Nephron progenitor cell (in vitro differentiated cells): ENCODE measurements around the gene BBS2.

Source experiments
- DNase-seq: peaks from one replicate; pipeline ENCODE4 v3.0.0; 2021
- H3K27ac Mint-ChIP-seq: 2 replicates; pipeline ENCODE4 v1.8.0; 2021; ENCODE audit warnings: mild to moderate bottlenecking, moderate library complexity, mixed read lengths
- H3K27me3 Mint-ChIP-seq: 2 replicates; pipeline ENCODE4 v1.8.0; 2021; ENCODE audit warnings: mild to moderate bottlenecking, low read depth, mixed read lengths; ENCODE audit not compliant: poor library complexity
- H3K36me3 Mint-ChIP-seq: 2 replicates; pipeline ENCODE4 v1.8.0; 2021; ENCODE audit warnings: low read depth, mixed read lengths
- H3K4me1 Mint-ChIP-seq: 2 replicates; pipeline ENCODE4 v1.8.0; 2021; ENCODE audit warnings: mixed read lengths
- H3K4me3 Mint-ChIP-seq: 2 replicates; pipeline ENCODE4 v1.8.0; 2021; ENCODE audit warnings: mild to moderate bottlenecking, moderate library complexity, mixed read lengths
- H3K9me3 Mint-ChIP-seq: 2 replicates; pipeline ENCODE4 v1.8.0; 2021; ENCODE audit warnings: mild to moderate bottlenecking, moderate library complexity, mixed read lengths
- TF ChIP-seq, protein P1 (sequence below): fragments of 200-600 bp; sonication (generic); IDR thresholded peaks from 2 replicates; pipeline ENCODE4 v1.5.0; 2021; ENCODE audit warnings: antibody characterized with exemption

The BBS2 gene

DNA sequence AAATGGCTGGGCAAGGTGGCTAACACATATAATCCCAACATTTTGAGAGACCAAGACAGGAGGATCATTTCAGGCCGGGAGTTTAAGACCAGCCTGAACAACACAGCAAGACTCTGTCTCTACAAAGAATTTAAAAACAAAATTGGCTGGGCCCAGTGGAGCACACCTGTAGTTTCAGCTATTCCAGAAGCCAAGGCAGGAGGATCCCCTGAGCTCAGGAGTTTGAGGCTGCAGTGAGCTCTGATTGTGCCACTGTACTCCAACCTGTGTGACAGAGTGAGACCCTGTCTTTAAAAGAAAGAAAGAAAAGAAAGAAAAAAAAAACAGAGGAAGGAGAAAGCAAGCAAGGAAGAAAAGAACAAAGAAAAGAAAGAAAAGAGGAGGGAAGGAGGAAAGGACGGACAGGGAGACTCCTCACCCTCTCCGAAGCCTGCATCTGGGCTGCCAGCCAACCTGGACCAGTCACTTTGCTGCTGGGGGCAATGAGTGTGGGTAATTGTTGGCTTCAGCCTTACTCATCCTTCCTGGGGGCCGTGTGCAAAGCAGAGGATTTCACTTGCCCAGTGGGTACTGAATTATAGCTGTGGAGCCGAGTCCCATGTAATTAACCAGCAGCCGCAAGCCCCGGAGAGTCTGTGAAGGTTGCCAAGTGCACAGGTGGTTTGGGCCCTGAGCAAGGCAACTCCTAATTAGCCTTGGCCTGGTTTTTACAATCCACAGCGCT, 38.4 kb upstream of the BBS2 start:
- Mint-ChIP-seq H3K4me1 (peaks cover 10% of the 10 kb centered on the region), H3K27me3 (peaks cover 35% of the 10 kb centered on the region), H3K36me3 (no peaks in the 10 kb centered on the region), H3K9me3 (no peaks in the 10 kb centered on the region), H3K4me3 (no peak overlapping the region), H3K27ac (no peak overlapping the region)
- DNase-seq = no peak
- TF ChIP-seq, protein P1, sequence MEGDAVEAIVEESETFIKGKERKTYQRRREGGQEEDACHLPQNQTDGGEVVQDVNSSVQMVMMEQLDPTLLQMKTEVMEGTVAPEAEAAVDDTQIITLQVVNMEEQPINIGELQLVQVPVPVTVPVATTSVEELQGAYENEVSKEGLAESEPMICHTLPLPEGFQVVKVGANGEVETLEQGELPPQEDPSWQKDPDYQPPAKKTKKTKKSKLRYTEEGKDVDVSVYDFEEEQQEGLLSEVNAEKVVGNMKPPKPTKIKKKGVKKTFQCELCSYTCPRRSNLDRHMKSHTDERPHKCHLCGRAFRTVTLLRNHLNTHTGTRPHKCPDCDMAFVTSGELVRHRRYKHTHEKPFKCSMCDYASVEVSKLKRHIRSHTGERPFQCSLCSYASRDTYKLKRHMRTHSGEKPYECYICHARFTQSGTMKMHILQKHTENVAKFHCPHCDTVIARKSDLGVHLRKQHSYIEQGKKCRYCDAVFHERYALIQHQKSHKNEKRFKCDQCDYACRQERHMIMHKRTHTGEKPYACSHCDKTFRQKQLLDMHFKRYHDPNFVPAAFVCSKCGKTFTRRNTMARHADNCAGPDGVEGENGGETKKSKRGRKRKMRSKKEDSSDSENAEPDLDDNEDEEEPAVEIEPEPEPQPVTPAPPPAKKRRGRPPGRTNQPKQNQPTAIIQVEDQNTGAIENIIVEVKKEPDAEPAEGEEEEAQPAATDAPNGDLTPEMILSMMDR = no peak

DNA sequence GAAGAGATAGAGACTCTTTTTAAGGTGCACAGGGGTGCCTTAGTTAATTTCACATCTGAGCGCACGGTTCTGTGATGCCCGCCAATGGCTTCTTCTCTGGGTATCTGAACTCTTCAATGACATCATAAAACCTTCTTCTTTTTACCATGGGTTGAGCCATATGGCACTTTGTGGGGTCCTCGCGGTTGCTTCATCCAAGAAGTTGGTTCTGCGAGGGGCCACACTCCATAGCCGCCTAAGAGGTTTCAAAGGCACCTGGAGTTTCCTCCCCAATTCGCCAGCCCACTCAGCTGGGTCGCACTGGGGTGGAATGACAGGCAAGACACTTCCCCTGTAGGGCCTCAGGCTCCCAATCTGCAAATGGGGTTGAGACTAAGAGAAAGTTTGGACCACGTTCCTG, 34.6 kb upstream of the BBS2 start:
- no peak for DNase-seq
- no peaks in the 10 kb centered on the region for H3K36me3 Mint-ChIP-seq
- H3K4me1 Mint-ChIP-seq = peaks cover 10% of the 10 kb centered on the region
- peaks cover 24% of the 10 kb centered on the region for H3K27me3 Mint-ChIP-seq
- no peak overlapping the region for H3K4me3 Mint-ChIP-seq
- H3K9me3 Mint-ChIP-seq = no peaks in the 10 kb centered on the region
- TF ChIP-seq, protein P1 = no peak
- H3K27ac Mint-ChIP-seq = no peak overlapping the region

DNA sequence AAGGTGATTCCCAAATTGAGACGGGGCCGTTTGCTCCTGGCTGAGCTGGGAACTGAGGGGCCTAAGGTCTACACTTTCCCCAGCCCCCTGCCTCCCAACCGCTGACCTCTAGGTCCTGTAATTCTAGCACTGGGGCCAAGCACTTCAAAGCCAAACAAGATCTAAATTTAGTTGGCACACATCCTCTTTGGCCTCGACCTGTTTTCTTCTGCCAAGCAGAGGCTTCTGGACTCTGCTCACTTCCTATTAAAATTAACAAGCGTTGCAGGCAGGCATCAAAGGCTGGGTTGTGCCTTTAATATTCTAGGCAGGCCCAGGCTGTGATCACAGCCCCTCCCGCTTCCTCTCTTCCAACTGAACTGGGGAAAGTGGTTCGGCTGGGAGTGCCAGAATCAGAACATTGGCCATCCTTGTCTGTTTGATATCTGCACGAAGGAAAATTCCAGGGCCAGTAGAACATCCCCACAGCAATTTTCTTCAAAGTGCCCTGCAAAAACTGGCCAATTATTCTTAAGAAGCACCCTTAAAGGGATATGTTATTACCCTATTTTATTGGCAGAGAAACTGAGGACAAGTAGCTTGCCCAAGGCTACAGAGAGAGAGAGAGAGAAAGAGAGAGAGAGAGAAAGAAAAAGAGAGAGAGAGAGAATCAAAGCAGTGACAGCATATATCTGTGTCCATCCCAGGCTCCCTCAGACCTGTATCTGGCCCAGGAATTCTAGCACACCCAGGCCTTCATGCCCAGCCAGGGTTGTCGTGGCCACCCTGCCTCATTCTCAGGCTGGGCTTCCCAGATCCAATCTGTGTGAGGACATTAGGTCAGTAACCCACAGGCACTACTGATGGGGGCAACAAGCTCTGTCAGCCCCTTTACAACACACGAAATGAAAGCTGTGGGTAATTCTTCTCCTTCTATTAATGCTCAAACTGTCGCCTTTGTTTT, 32.2 kb upstream of the BBS2 start:
- Mint-ChIP-seq H3K4me3 (no peak overlapping the region), H3K9me3 (no peaks in the 10 kb centered on the region), H3K27ac (no peak overlapping the region), H3K27me3 (peaks cover 23% of the 10 kb centered on the region), H3K36me3 (no peaks in the 10 kb centered on the region), H3K4me1 (peaks cover 25% of the 10 kb centered on the region)
- DNase-seq = no peak
- TF ChIP-seq, protein P1 = no peak

DNA sequence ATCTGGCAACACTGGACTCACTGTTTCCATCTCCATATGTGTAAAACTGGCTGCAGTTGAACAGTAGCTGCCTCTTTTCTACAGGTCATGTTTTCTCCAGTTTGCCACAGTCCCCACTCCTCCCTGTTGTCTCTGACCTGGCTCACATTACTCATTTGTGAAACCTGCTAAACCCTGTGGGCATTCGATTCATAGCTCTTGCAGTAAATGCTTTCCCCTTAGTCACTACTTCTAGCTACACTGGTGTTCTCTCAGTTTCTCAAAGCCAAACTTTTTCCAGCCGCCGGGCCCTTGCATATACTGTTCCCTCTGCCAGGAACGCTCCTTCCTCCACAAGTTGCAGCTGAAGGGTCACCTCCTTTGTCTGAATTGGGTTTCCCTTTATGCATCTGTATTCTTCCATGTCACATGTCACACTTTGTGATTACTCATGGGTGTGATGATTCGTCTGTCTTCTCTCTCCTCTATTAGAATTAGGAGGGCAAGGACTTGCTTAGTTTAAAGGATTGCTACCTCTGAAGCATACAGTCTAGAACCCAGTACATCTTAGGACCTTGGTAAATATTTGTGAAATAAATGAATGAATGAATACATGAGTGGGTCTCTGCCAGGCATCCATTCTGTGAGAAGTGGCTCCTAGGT, 30.0 kb upstream of the BBS2 start:
- DNase-seq = no peak
- Mint-ChIP-seq H3K27me3 (peaks cover 9% of the 10 kb centered on the region), H3K9me3 (no peaks in the 10 kb centered on the region), H3K4me1 (peaks cover 26% of the 10 kb centered on the region), H3K4me3 (no peak overlapping the region), H3K36me3 (no peaks in the 10 kb centered on the region), H3K27ac (no peak overlapping the region)
- TF ChIP-seq, protein P1 = no peak

DNA sequence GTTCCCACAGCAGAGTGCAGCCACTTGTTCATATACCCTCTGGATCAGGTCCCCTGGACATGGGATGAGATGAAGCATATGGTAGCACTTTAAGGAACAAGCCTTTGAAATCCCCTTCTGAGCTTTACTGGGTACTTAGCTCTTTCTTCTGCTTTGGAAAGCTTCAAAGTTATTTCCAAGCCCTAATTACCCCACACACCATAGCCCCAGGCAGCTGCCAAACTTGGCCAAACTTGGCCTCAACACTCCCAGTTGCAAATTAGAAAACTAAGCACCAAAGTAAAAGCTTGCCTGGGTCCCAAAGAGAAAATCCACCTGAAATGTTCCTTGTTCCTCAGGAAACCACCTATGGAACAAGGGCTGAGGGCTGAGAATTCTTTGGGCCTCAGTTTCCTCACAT, 29.3 kb upstream of the BBS2 start:
- no peaks in the 10 kb centered on the region for H3K9me3 Mint-ChIP-seq
- TF ChIP-seq, protein P1 = no peak
- no peak overlapping the region for H3K4me3 Mint-ChIP-seq
- H3K27ac Mint-ChIP-seq = no peak overlapping the region
- no peak for DNase-seq
- H3K36me3 Mint-ChIP-seq = no peaks in the 10 kb centered on the region
- H3K4me1 Mint-ChIP-seq = peaks cover 26% of the 10 kb centered on the region
- H3K27me3 Mint-ChIP-seq = peaks cover 6% of the 10 kb centered on the region
